Measurements from ENCODE around the gene MAN1C1.
A peak's percentile ranks its signal among the peaks of the same experiment; 100 is the strongest.

MAN1C1 gene

DNA sequence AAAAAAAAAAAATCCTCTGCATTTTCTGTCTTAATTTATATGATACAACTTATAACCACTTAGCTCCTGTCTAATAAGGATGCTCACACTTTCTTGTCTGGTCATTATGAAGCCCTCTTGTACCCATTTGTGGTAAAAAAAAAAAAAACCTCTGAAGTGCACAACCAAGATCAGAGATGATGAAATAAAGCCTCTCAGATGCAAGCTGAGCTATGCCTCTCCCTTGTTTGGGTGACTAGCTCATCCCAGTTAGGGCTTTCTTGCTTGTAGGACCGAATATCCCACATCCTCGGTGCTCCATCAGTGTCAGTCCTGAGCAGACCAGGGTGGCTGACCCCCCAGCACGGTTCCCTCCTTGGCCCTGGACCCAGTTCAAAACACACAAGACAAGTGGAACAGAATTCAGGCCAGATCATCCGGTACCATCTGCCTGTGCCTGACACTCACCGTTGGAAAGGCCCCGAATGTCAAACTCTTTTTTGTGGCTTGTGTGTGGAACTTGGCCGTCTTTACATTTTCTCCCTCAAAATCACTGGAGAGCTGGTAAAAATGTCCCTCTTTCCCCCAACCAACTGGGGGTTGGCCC is 177.1 kb downstream of the MAN1C1 start:
- no peak overlapping the region for H3K4me3 ChIP-seq (ENCODE audit: low read depth, low read length)
- no peak overlapping the region for H2AFZ ChIP-seq (ENCODE audit: low read length, unreplicated experiment)
- no peaks in the 10 kb centered on the region for H3K4me1 ChIP-seq (ENCODE audit: control insufficient read depth, insufficient read depth, low read length, unreplicated experiment)
- H3K36me3 ChIP-seq (ENCODE audit: insufficient read depth, low read length) = no peaks in the 10 kb centered on the region
- H3K79me2 ChIP-seq (ENCODE audit: control insufficient read depth, insufficient read depth, low read length, unreplicated experiment) = no peaks in the 10 kb centered on the region
- H3K27ac ChIP-seq (ENCODE audit: low read depth, low read length) = no peak overlapping the region
- no peaks in the 10 kb centered on the region for H3K27me3 ChIP-seq (ENCODE audit: insufficient read depth, low read length)

DNA sequence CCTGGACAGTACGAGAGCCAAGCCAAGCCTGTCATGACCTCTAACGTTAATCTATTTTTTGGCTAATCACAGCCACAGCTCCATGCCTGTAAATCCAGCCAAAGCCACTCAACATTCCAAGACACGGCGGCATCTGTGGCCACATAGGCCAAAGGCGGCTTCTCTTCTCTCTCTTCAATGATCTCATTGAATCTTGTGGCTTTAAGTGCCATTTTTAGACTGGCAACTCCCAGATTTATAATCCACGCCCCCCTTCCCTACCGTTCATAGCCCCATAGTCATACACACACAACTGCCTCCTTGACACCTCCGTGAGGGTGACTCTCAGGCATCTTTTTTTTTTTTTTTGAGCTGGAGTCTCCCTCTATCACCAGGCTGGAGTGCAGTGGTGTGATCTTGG is 177.7 kb downstream of the MAN1C1 start:
- H3K27me3 ChIP-seq (ENCODE audit: insufficient read depth, low read length) = no peaks in the 10 kb centered on the region
- no peak overlapping the region for H2AFZ ChIP-seq (ENCODE audit: low read length, unreplicated experiment)
- H3K4me1 ChIP-seq (ENCODE audit: control insufficient read depth, insufficient read depth, low read length, unreplicated experiment) = no peaks in the 10 kb centered on the region
- H3K79me2 ChIP-seq (ENCODE audit: control insufficient read depth, insufficient read depth, low read length, unreplicated experiment) = no peaks in the 10 kb centered on the region
- no peak overlapping the region for H3K27ac ChIP-seq (ENCODE audit: low read depth, low read length)
- no peaks in the 10 kb centered on the region for H3K36me3 ChIP-seq (ENCODE audit: insufficient read depth, low read length)
- no peak overlapping the region for H3K4me3 ChIP-seq (ENCODE audit: low read depth, low read length)

DNA sequence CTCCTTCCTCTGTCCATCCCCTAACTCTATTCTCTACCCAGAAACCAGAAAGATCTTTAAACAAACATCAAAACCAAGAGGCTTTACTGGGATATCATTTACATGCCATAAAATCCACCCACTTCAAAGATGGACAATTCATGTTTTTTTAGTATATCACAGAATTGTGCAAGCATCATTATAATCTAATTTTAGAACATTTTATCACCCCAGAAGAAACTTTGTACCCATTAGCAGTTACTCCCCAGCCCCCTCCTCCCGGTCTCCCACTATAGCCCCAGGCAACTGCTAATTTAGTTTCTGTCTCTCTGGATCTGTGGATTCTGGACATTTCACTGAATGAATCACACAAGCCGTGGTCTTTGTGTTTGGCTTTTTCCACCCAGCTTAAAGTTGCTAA is 178.6 kb downstream of the MAN1C1 start:
- no peak overlapping the region for H3K27ac ChIP-seq (ENCODE audit: low read depth, low read length)
- H3K4me1 ChIP-seq (ENCODE audit: control insufficient read depth, insufficient read depth, low read length, unreplicated experiment) = peaks cover 4% of the 10 kb centered on the region
- no peaks in the 10 kb centered on the region for H3K36me3 ChIP-seq (ENCODE audit: insufficient read depth, low read length)
- H3K79me2 ChIP-seq (ENCODE audit: control insufficient read depth, insufficient read depth, low read length, unreplicated experiment) = no peaks in the 10 kb centered on the region
- H3K27me3 ChIP-seq (ENCODE audit: insufficient read depth, low read length) = no peaks in the 10 kb centered on the region
- H3K4me3 ChIP-seq (ENCODE audit: low read depth, low read length) = no peak overlapping the region
- no peak overlapping the region for H2AFZ ChIP-seq (ENCODE audit: low read length, unreplicated experiment)

DNA sequence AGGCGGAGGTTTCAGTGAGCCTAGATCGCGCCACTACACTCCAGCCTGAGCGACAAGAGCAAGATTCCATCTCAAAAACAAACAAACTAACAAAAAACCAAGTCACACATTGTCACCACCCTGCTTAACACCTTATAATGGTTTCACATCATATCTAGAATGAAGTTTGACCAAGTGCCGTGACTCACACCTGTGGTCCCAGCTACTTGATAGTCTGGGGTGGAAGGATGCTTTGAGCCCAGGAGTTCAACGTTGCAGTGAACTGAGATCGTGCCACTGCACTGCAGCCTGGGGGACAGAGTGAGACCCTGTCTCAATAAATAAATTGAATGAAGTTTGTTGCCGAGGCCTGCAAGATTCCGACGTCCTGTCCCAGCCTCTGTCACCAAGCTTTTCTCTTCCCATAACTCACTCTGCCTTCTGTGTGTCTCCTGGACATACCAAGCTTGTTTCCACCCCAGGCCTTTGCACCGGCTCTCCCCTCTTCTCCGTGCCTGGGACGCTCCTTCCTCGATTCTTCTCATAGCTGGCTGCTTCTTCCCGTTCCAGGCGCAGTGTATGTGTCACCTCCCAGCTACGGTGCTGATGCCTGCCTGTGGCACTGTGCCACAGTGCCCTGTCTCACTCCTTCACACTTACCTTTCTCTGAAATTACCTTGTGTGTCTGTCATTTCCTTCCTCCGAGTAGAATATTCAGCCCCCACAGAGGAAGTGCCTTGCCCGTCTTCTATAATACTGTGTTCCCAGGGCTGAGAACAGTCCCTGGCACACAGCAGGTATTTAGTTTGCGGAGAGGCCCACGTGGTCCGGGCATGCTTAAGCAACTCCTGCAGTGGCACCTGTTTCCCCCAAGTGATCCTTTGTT is 179.6 kb downstream of the MAN1C1 start:
- Histone ChIP-seq H3K4me3 (ENCODE audit: low read depth, low read length) (no peak overlapping the region), H3K36me3 (ENCODE audit: insufficient read depth, low read length) (no peaks in the 10 kb centered on the region), H3K4me1 (ENCODE audit: control insufficient read depth, insufficient read depth, low read length, unreplicated experiment) (peaks cover 9% of the 10 kb centered on the region), H3K79me2 (ENCODE audit: control insufficient read depth, insufficient read depth, low read length, unreplicated experiment) (peaks cover 4% of the 10 kb centered on the region), H2AFZ (ENCODE audit: low read length, unreplicated experiment) (peak overlapping the region; percentile 74), H3K27ac (ENCODE audit: low read depth, low read length) (no peak overlapping the region), H3K27me3 (ENCODE audit: insufficient read depth, low read length) (no peaks in the 10 kb centered on the region)

DNA sequence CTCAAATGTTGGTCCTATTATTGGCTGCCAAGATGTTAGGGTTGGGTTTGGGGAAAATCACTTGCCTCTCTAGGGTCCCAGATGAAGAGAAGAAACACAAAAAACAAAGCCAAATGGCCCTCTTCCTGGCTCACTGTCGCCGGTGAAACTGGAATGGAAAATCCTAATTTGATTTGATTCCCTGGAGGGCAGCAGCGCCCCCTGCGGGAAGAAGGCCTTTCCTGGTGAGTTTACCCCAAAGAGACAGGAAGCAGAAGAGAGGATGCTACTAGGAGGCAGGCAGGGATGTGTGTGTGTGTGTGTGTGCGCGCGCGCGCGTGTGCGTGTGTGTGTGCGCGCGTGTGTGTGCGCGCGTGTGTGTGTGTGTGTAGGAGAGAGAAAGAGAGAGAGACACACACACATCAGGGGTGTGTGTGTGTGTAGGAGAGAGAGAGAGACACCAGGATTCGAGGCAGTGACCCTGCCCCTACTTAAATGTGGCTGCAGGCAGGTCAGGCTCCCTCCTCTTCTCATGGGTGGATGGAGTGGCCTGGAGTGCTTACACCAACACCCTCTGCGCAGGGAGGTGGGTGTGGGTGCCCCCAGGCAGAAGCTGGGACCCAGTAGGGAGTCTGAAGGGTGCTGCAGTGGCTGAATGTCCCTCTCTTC is 180.3 kb downstream of the MAN1C1 start:
- Histone ChIP-seq H3K27me3 (ENCODE audit: insufficient read depth, low read length) (no peaks in the 10 kb centered on the region), H3K4me1 (ENCODE audit: control insufficient read depth, insufficient read depth, low read length, unreplicated experiment) (peaks cover 10% of the 10 kb centered on the region), H3K79me2 (ENCODE audit: control insufficient read depth, insufficient read depth, low read length, unreplicated experiment) (peaks cover 4% of the 10 kb centered on the region), H3K36me3 (ENCODE audit: insufficient read depth, low read length) (no peaks in the 10 kb centered on the region), H2AFZ (ENCODE audit: low read length, unreplicated experiment) (peak overlapping the region; percentile 74), H3K4me3 (ENCODE audit: low read depth, low read length) (no peak overlapping the region), H3K27ac (ENCODE audit: low read depth, low read length) (no peak overlapping the region)

DNA sequence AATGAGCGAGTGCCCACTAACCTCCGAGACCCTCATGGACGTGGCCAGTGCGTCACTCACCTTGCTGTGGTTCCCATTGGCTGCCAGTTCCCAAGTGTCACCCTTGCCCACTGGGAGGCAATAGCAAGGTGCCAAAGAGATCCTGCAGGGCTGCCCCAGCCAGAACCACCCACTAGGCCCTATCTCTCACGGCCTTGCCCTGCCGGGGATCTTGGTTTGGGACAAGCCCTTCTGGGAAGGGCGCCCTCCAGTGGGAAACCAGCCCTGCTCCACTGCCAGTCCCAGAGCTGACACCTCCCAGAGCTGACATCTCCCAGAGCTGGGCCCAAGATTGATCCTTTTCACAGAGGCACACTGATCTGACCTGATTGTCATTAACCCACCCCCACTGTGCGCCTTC is 181.3 kb downstream of the MAN1C1 start:
- Histone ChIP-seq H3K27me3 (ENCODE audit: insufficient read depth, low read length) (no peaks in the 10 kb centered on the region), H2AFZ (ENCODE audit: low read length, unreplicated experiment) (no peak overlapping the region), H3K4me1 (ENCODE audit: control insufficient read depth, insufficient read depth, low read length, unreplicated experiment) (peaks cover 12% of the 10 kb centered on the region), H3K79me2 (ENCODE audit: control insufficient read depth, insufficient read depth, low read length, unreplicated experiment) (peaks cover 4% of the 10 kb centered on the region), H3K27ac (ENCODE audit: low read depth, low read length) (no peak overlapping the region), H3K36me3 (ENCODE audit: insufficient read depth, low read length) (no peaks in the 10 kb centered on the region), H3K4me3 (ENCODE audit: low read depth, low read length) (no peak overlapping the region)

DNA sequence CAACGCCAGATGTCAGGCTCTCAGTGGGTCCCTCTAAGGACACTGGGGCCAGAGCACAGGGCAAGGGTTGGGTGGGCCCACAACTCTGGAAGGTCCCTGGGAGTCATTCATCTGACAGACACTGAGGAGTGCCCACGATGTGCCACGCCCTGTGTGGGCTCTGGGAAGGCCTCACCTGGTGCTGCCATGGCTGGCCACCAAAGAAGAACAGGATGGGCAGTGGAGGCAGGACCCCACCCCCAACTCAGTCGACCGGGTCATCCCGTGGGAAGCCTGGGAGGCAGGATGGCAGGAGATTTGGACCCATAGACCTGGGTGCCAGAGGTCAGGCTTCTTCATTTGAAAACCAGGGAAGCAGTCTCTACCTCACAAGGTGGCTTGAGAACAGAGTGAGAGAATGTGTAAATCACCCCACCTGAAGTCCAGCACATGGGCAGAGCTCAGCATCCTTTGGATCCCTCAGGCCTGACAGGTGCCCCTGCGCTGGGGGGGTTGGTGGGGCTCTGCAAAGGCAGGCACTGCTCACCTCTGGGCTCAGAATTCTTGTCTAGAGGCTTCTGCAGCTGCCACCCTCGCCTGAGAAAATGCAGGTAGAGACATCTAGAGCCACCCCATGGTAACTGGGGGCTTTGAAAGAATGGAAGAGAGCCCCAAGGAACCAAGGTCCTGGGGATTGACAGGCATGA is 182.2 kb downstream of the MAN1C1 start:
- H3K27me3 ChIP-seq (ENCODE audit: insufficient read depth, low read length) = no peaks in the 10 kb centered on the region
- H3K36me3 ChIP-seq (ENCODE audit: insufficient read depth, low read length) = no peaks in the 10 kb centered on the region
- H3K79me2 ChIP-seq (ENCODE audit: control insufficient read depth, insufficient read depth, low read length, unreplicated experiment) = peaks cover 4% of the 10 kb centered on the region
- H3K4me1 ChIP-seq (ENCODE audit: control insufficient read depth, insufficient read depth, low read length, unreplicated experiment) = peaks cover 18% of the 10 kb centered on the region
- no peak overlapping the region for H2AFZ ChIP-seq (ENCODE audit: low read length, unreplicated experiment)
- no peak overlapping the region for H3K4me3 ChIP-seq (ENCODE audit: low read depth, low read length)
- no peak overlapping the region for H3K27ac ChIP-seq (ENCODE audit: low read depth, low read length)

DNA sequence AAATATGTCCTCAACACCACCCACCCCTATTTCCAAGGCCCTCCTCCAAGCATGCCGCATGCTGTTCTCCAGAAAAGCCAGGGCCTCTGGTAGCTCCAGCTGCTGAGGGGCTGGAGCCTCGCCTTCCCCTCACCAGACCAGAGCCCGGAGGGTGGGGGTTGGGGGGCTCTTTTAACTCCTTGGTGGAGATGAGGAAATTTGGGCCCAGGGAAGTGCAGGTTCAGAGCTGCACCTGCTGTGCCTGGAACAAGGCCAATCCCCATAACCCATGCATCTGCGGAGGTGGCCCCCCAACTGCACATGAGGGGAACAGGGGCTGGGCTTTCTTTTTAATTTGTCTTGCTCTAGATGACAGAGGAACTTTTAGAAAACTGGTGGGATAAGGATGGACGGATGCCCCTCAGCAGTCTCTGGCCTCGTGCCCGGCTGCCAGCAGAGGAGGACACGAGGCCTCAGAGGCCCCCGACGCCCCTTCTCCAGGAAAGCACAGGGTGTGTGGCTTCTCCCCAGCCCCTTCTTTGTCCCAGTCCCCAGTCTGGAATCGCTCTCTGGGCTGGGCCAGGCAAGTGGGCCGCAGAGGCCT is 182.9 kb downstream of the MAN1C1 start:
- H3K36me3 ChIP-seq (ENCODE audit: insufficient read depth, low read length) = no peaks in the 10 kb centered on the region
- H3K79me2 ChIP-seq (ENCODE audit: control insufficient read depth, insufficient read depth, low read length, unreplicated experiment) = peaks cover 4% of the 10 kb centered on the region
- H3K27ac ChIP-seq (ENCODE audit: low read depth, low read length) = no peak overlapping the region
- peaks cover 24% of the 10 kb centered on the region for H3K4me1 ChIP-seq (ENCODE audit: control insufficient read depth, insufficient read depth, low read length, unreplicated experiment)
- peak overlapping the region; percentile 74 for H3K4me3 ChIP-seq (ENCODE audit: low read depth, low read length)
- peak overlapping the region; percentile 56 for H2AFZ ChIP-seq (ENCODE audit: low read length, unreplicated experiment)
- no peaks in the 10 kb centered on the region for H3K27me3 ChIP-seq (ENCODE audit: insufficient read depth, low read length)

DNA sequence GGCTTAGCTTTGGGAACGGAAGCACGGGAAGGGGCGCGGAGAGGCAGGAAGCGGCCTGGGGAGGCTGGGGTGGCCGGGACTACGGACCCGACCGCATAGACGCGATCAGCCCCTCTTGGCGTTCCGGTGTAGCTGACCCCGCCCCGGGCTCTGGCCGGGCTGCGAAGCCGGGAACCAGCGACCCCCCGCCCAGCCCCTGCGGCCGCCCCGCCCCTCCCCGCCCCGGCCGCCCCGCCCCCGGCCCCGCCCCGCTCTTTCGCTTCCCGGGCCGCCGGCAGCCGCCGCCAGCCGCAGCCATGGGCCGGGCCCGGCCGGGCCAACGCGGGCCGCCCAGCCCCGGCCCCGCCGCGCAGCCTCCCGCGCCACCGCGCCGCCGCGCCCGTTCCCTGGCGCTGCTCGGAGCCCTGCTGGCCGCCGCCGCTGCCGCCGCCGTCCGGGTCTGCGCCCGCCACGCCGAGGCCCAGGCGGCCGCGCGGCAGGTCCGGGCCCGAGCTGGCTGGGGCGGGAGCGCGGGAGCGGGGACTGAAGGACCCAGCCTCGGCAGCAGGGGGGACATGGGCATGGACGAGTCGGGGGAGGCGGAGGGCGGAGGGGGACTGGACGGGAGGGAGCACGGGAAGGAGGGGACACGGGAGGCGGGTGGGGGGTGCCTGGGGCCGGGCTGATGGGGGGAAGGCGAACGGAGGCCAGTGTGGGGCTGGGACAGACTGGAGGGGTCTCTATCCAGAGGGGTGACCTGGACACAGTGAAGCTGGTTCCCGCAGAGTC is 183.5 kb downstream of the MAN1C1 start, which contains the start of gene SELENON:
TSS of gene SELENON (plus strand) at position 259 of the 768 bp plus-strand sequence. CDS start at position 297, 38 bp downstream.
- Histone ChIP-seq H3K79me2 (ENCODE audit: control insufficient read depth, insufficient read depth, low read length, unreplicated experiment) (peaks cover 4% of the 10 kb centered on the region), H2AFZ (ENCODE audit: low read length, unreplicated experiment) (peak within 1 kb of the TSS; percentile 56), H3K4me3 (ENCODE audit: low read depth, low read length) (peak within 1 kb of the TSS; percentile 79), H3K36me3 (ENCODE audit: insufficient read depth, low read length) (no peaks in the 10 kb centered on the region), H3K27ac (ENCODE audit: low read depth, low read length) (no peak within 1 kb of the TSS), H3K4me1 (ENCODE audit: control insufficient read depth, insufficient read depth, low read length, unreplicated experiment) (peaks cover 30% of the 10 kb centered on the region), H3K27me3 (ENCODE audit: insufficient read depth, low read length) (no peaks in the 10 kb centered on the region)

Measured in ACC112 (cell line).